ENCODE measurements around the gene KIF5A. TPM values are rescaled to one million over a fixed set of nuclear protein-coding genes. Genes with fewer than 3 reads are reported as not detected.

KIF5A gene
- total RNA-seq, 4 donors from 2014 or later: 1.9 to 4.8 (median 2.9) TPM

- Histone ChIP-seq H3K9me3 (no peaks in the 10 kb centered on the region), H3K27ac (no peak overlapping the region), H3K4me1 (peaks cover 0 to 13% (median 7%) of the 10 kb centered on the region in 4 donors), H3K4me3 (no peak overlapping the region), H3K36me3 (no peaks in the 10 kb centered on the region), H3K27me3 (peaks cover 2 to 28% of the 10 kb centered on the region in 2 donors)
- no peak for DNase-seq (ENCODE audit: low spot score in 2 of 2)
- WGBS, 2 donors: 43 to 55% methylated on average over 6 of the region's 6 CpGs
- no peak for TF ChIP-seq CTCF (IDR thresholded peaks at IDR 0.05)
- TF ChIP-seq POLR2A (IDR thresholded peaks at IDR 0.05): no peak
- no peak for TF ChIP-seq EP300 (IDR thresholded peaks at IDR 0.05)
These were observed 3.0 kb downstream of the KIF5A start for GRCh38 chr12:57552835-57553313.

GRCh38 chr12:57553343-57554202, 3.7 kb downstream of the KIF5A start:
- Histone ChIP-seq H3K9me3 (no peaks in the 10 kb centered on the region), H3K4me3 (no peak overlapping the region), H3K4me1 (peaks cover 0 to 12% (median 7%) of the 10 kb centered on the region in 4 donors), H3K27ac (no peak overlapping the region), H3K27me3 (peaks cover 2 to 25% of the 10 kb centered on the region in 2 donors), H3K36me3 (no peaks in the 10 kb centered on the region)
- no peak for DNase-seq (ENCODE audit: low spot score in 2 of 2)
- no peak for TF ChIP-seq POLR2A (IDR thresholded peaks at IDR 0.05)
- no peak for TF ChIP-seq CTCF (IDR thresholded peaks at IDR 0.05)
- TF ChIP-seq EP300 (IDR thresholded peaks at IDR 0.05): no peak
- 49 to 54% methylated on average over 7 of the region's 7 CpGs for WGBS, 2 donors

GRCh38 chr12:57554453-57554852, 4.6 kb downstream of the KIF5A start:
- Histone ChIP-seq H3K4me3 (no peak overlapping the region), H3K27me3 (peaks cover 2 to 16% of the 10 kb centered on the region in 2 donors), H3K9me3 (no peaks in the 10 kb centered on the region), H3K27ac (no peak overlapping the region), H3K4me1 (peaks cover 0 to 10% (median 7%) of the 10 kb centered on the region in 4 donors), H3K36me3 (no peaks in the 10 kb centered on the region)
- DNase-seq (ENCODE audit: low spot score in 2 of 2): no peak
- TF ChIP-seq EP300 (IDR thresholded peaks at IDR 0.05) (no peak), POLR2A (IDR thresholded peaks at IDR 0.05) (no peak), CTCF (IDR thresholded peaks at IDR 0.05) (no peak)
- 89 to 91% methylated on average over 2 of the region's 2 CpGs for WGBS, 2 donors

- Histone ChIP-seq H3K4me3 (no peak overlapping the region), H3K9me3 (no peaks in the 10 kb centered on the region), H3K27ac (no peak overlapping the region), H3K27me3 (peaks cover 0 to 12% of the 10 kb centered on the region in 2 donors), H3K4me1 (peaks cover 0 to 6% (median 6%) of the 10 kb centered on the region in 4 donors), H3K36me3 (no peaks in the 10 kb centered on the region)
- no peak for DNase-seq (ENCODE audit: low spot score in 2 of 2)
- WGBS, 2 donors: 89 to 100% methylated on average over 1 of the region's 1 CpG
- no peak for TF ChIP-seq POLR2A (IDR thresholded peaks at IDR 0.05)
- no peak for TF ChIP-seq EP300 (IDR thresholded peaks at IDR 0.05)
These were observed 5.1 kb downstream of the KIF5A start for GRCh38 chr12:57554897-57555296.

GRCh38 chr12:57558864-57559263, 9.0 kb downstream of the KIF5A start:
- no peak for DNase-seq (ENCODE audit: low spot score in 2 of 2)
- Histone ChIP-seq H3K36me3 (no peaks in the 10 kb centered on the region), H3K4me1 (no peaks in the 10 kb centered on the region), H3K27ac (no peak overlapping the region), H3K27me3 (no peaks in the 10 kb centered on the region), H3K9me3 (no peaks in the 10 kb centered on the region), H3K4me3 (no peak overlapping the region)
- 83 to 85% methylated on average over 4 of the region's 4 CpGs for WGBS, 2 donors
- TF ChIP-seq EP300 (IDR thresholded peaks at IDR 0.05): no peak
- TF ChIP-seq POLR2A (IDR thresholded peaks at IDR 0.05): no peak
- no peak for TF ChIP-seq CTCF (IDR thresholded peaks at IDR 0.05)
